Measurements from ENCODE around the gene AOPEP.

The AOPEP gene

GRCh38 chr9:94718936-94719335, 7.6 kb upstream of the AOPEP start:
- no peak for DNase-seq (ENCODE audit: low read depth)

GRCh38 chr9:94719878-94720277, 6.6 kb upstream of the AOPEP start:
- DNase-seq (ENCODE audit: low read depth) = peak; percentile 41

- DNase-seq (ENCODE audit: low read depth) = peak; percentile 31
Observed at GRCh38 chr9:94720846-94721549, 5.5 kb upstream of the AOPEP start.

DNA sequence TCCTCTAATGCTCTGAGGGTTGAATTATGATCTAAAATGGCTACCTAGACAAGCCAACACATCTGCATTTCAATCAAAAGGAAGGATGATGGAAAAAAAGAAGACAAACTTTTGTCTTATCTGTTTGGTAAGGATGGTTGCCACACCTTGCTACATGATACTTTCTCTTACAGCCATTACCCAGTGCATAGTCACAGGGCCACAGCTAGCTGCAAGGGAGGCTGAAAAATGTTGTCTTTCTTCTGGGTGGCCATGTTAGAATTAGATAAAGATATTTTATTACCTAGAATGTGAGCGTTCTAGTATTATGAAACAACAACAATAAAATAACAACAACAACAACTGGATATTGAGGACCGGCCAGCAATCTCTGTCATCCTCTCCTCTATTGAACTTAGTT, 4.7 kb upstream of the AOPEP start:
- no peak for DNase-seq (ENCODE audit: low read depth)

DNA sequence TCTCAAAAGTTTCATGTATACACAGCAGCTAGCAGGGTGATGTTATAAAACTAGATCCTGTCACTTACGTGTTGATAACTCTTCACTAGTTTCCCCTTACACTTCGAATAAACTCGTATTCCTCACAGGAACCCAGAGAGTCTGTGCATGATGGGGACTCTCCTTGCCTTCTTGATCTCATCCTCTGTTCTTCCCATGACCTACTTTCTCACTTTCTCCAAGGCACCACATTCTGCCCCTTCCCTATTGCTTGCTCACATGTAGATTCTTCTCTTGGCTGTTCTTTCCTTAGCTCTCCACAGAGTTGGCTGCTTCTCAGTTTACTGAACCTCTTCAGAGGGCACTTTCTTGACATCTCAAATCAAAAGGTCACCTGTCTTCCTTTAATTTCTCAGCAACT, 1.2 kb upstream of the AOPEP start:
- no peak for DNase-seq (ENCODE audit: low read depth)

- DNase-seq (ENCODE audit: low read depth) = no peak
Observed at GRCh38 chr9:94728719-94729118, 2.2 kb downstream of the AOPEP start.

- DNase-seq (ENCODE audit: low read depth) = no peak
Observed at GRCh38 chr9:94729199-94729598, 2.7 kb downstream of the AOPEP start.

- no peak for DNase-seq (ENCODE audit: low read depth)
Observed at GRCh38 chr9:94734054-94734754, 7.7 kb downstream of the AOPEP start.

GRCh38 chr9:94736759-94737158, 10.3 kb downstream of the AOPEP start:
- no peak for DNase-seq (ENCODE audit: low read depth)

DNA sequence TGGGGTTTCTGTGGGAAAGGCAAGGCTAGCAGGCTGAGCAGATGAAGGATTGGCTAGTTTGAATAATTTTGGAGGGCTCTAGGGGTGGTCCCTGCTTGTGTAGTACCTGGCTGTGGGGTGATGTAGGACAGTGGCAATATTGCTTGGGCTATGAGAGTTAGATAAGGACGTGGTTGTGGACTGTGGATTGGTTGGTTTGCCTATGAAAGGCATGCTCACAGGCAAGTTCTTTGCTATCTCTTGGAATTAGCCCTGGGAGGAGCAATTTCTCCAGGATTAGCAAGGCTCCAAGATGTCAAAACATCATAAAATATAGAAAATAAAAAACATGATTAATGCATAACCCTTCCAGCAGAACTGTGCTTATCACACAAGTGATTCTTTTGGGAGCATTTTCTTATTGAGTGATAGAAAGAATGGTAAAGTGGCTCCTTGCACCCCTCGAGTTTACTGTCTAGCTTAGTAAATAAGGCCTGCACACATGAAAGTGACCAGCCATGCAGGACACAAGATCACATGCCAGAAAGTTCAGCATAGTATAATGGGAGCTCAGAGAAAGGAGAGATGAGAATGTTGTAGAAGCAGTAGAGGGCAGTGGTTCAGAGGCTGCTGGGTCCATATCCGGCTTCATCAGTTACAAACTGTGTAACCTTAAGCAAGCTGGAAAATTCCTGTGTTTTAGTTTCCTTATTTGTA, 13.8 kb downstream of the AOPEP start:
- DNase-seq (ENCODE audit: low read depth) = no peak

GRCh38 chr9:94741866-94742265, 15.4 kb downstream of the AOPEP start:
- DNase-seq (ENCODE audit: low read depth) = no peak

DNA sequence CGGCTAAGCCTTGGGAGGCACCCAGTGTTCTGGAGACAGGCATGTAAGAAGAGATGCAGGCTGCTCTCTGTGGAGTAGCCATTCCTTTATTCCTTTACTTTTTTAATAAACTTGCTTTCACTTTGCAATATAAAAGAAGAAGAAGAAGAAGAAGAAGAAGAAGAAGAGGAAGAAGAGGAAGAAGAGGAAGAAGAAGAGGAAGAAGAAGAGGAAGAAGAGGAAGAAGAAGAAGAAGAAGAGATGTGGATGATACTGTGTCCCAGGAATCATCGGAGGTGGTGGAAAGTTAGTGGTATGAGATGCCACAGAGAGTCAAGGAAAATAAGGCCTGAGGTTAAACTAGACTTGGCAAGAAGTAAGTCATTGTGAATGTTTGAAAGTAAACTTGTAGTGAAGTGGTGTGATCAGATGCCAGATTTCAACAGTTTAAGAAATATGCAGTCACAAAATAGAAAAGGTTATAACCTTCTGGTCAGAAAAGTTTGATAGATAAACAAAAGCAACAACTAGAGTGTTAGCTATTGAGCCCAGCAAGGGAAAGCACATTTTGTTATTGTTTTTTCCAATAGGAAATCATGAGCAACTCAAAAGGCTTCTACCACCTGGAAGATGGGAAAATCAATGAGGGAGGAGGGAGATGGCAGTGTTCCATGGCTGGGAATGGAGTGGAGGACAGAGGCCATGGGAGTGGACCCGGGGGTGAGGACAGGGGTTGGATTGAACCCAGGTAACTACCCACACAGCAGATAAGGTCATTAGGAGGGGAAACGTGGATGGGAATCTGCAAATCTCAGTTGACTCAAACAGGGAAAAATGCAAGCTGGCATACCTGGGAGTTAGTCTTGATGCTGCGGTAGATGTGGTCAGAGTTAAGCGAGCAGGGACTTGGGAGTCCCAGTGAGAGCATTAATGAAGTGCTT, 16.8 kb downstream of the AOPEP start:
- no peak for DNase-seq (ENCODE audit: low read depth)

DNA sequence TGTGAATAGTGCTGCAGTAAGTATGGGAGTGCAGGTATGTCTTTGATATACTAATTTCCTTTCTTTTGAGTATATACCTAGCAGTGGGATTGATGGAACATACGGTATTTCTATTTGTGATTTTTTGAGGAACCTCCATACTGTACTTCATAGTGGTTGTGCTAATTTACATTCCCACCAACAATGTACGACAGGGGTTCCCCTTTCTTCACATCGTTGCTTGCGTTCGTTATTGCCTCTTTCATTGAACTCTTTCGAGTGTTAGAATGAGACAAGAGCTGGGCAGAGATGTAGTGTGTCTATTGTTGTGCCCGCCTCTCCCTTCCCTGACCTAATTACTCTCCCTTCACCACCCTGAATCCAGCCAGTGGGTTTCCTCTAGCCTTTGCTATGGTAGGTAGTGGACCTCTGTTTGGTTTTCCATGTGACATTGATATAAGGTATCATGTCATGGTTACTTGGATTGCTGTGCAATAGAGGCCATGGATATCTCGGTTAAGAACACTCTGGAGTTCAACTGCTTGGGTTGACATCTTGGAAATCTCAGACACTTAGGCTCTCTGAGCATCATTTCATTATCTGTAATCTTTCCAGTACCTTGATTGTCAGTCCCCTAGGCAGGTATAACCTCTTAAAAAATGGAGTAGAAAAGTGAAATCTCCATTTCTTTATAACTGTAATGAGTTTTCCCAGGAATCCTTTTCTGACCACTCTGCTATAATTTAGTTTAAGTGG, 19.5 kb downstream of the AOPEP start:
- no peak for DNase-seq (ENCODE audit: low read depth)

GRCh38 chr9:94746541-94747370, 20.3 kb downstream of the AOPEP start:
- no peak for DNase-seq (ENCODE audit: low read depth)

DNA sequence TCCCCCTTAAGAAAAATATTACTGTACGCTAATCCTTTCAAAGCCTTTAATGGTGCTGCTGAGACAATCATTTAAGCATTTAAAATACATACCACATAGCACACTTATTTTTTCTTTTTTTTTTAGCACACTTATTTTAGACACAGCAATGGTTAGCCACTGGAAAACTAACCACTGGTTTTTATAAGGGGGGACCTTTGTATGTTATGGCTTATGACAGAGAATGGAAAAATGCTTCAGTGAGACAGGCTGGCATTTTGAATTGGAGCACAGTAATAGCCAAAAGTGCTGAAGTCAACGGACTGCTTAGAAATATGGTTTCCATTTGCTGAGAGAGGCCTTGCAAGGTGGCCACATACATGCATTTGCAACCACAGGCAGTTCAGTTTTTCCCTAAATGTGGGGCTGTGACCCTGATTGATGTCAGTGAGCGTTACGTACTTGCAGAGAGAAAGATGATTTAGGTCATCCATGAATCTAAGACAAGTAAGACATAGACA, 28.5 kb downstream of the AOPEP start:
- DNase-seq (ENCODE audit: low read depth) = no peak

DNA sequence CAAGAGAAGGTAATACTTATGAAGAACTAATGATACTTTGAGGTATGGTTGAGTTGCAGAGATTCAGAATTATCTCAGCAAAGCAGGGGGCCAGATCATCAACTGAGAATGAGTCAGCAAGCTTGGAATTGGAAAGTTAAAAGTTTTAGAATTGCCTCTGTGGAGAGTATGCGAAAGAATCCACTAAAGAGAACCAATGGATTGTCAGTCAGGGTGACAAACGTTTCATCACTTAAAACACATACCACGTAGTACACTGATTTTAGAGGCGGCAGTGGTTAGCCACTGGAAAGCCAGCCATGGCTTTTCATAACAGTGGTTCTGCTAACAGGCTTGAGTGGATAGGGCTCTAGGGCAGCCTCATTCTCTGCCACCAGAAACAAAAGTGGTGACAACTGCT, 30.7 kb downstream of the AOPEP start:
- peak; percentile 67 for DNase-seq (ENCODE audit: low read depth)

- no peak for DNase-seq (ENCODE audit: low read depth)
Observed at GRCh38 chr9:94758031-94758430, 31.5 kb downstream of the AOPEP start.

DNA sequence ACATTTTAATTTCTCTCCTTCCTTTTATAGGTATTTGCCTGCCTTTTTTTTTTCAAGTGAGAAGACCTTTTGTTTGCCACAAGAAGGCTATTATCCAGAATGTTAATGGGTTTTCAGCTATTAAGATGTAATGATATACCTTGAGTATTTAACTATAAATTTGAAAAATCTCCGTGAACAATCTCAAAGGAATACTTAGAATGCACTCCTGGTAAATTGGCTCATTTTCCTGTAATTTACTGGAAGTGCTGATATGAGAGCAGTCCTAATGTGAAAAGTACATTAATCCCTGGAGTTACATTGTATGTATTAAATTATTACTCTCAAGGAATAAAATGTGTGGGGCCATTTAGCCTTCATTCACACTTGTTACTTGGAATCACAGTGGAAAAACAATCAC, 32.4 kb downstream of the AOPEP start:
- no peak for DNase-seq (ENCODE audit: low read depth)

DNA sequence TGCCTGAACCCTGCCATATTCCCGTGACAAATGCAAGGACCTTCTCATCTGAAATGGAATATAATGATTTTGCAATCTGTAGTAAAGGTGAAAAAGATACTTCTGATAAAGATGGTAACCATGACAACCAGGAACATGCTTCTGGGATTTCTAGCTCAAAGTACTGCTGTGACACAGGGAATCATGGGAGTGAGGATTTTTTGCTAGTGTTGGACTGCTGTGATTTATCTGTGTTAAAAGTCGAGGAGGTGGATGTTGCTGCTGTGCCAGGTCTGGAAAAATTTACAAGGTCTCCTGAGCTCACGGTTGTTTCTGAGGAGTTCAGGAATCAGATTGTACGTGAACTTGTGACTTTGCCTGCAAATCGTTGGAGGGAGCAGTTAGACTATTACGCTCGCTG, 33.5 kb downstream of the AOPEP start:
- no peak for DNase-seq (ENCODE audit: low read depth)

GRCh38 chr9:94760660-94761059, 34.2 kb downstream of the AOPEP start:
- no peak for DNase-seq (ENCODE audit: low read depth)
